ENCODE results near the gene ADORA1.

GRCh38 chr1:203143641-203144040 lies 16.1 kb downstream of the ADORA1 start:
- TF ChIP-seq POLR2A (IDR thresholded peaks at IDR 0.05; ENCODE audit: insufficient read depth in 1 of 2, low read depth in 2 of 2, low read length in 2 of 2) (no peak), CREM (IDR thresholded peaks at IDR 0.05) (no peak), CREM (CRISPR knock-in tag; IDR thresholded peaks at IDR 0.05) (no peak), KDM1A (CRISPR knock-in tag; IDR thresholded peaks at IDR 0.05) (no peak), NFE2L2 (IDR thresholded peaks at IDR 0.05; ENCODE audit: low read length) (no peak), CTCF (CRISPR knock-in tag; IDR thresholded peaks at IDR 0.05) (no peak), ZKSCAN1 (IDR thresholded peaks at IDR 0.05; ENCODE audit: low read length) (no peak), REXO4 (CRISPR knock-in tag; IDR thresholded peaks at IDR 0.05; ENCODE audit: borderline replicate concordance) (no peak), ELF1 (CRISPR knock-in tag; IDR thresholded peaks at IDR 0.05) (no peak)
- TF ChIP-seq, protein P1, sequence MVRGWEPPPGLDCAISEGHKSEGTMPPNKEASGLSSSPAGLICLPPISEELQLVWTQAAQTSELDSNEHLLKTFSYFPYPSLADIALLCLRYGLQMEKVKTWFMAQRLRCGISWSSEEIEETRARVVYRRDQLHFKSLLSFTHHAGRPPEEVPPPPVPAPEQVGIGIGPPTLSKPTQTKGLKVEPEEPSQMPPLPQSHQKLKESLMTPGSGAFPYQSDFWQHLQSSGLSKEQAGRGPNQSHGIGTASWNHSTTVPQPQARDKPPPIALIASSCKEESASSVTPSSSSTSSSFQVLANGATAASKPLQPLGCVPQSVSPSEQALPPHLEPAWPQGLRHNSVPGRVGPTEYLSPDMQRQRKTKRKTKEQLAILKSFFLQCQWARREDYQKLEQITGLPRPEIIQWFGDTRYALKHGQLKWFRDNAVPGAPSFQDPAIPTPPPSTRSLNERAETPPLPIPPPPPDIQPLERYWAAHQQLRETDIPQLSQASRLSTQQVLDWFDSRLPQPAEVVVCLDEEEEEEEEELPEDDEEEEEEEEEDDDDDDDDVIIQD (CRISPR knock-in tag; IDR thresholded peaks at IDR 0.05; ENCODE audit: low read depth): no peak

Data from HepG2 (cell line).